AG04450 (cell line): ENCODE results near the gene ANKRD28. TPM values are rescaled to one million over a fixed set of nuclear protein-coding genes. Genes with fewer than 3 reads are reported as not detected.
A peak's percentile ranks its signal among the peaks of the same experiment; 100 is the strongest.

Experiments used
- CTCF ChIA-PET: fragments of 300-600, 350-600 bp; formaldehyde crosslinking; extraction: SDS; loops from one replicate; lab custom pipeline; 2022; ENCODE audit warnings: antibody characterized with exemption, inconsistent platforms; lab: Charles Lee
- POLR2A ChIA-PET: fragments of 350-600 bp; formaldehyde crosslinking; extraction: SDS; loops from one replicate; lab custom pipeline; 2021; ENCODE audit warnings: antibody characterized with exemption, inconsistent platforms; lab: Yijun Ruan, JAX
- DNase-seq: peaks from one replicate; pipeline ENCODE4 v3.0.0-alpha.2; 2011; ENCODE audit warnings: low read depth, low spot score
- H3K27ac ChIP-seq: one replicate; pipeline ENCODE4 v1.5.1; 2012; ENCODE audit warnings: low read depth, low read length, control low read depth
- H3K27me3 ChIP-seq: one replicate; pipeline ENCODE4 v1.6.0; 2012; ENCODE audit warnings: low read length; ENCODE audit not compliant: control insufficient read depth, insufficient read depth
- H3K4me3 ChIP-seq: 2 replicates; pipeline ENCODE4 v1.5.1; 2011; ENCODE audit warnings: mild to moderate bottlenecking, low read depth, low read length, control low read depth
- H3K9me3 ChIP-seq: 2 replicates; pipeline ENCODE4 v1.5.1; 2012; ENCODE audit warnings: low read length; ENCODE audit not compliant: control insufficient read depth, insufficient read depth
- CTCF ChIP-seq: IDR thresholded peaks from 2 replicates; pipeline ENCODE4 v1.5.1; 2011; ENCODE audit warnings: low read depth, low read length, control low read depth, inconsistent platforms
- polyA plus RNA-seq: library from polyadenylated mRNA; depleted of rRNA; stranded (reverse); fragments of >200 nt; gene quantifications from 2 replicates; pipeline ENCODE4 v1.2.3, GENCODE V29; 2011

Gene ANKRD28
- polyA plus RNA-seq, 1 experiment, result 134 TPM

GRCh38 chr3:15768421-15769255 lies 29.1 kb downstream of the ANKRD28 start:
- Histone ChIP-seq H3K27me3 (no peaks in the 10 kb centered on the region), H3K27ac (peak overlapping the region; percentile 21), H3K9me3 (no peaks in the 10 kb centered on the region; the same call in 1 of the 2 replicates), H3K4me3 (no peak overlapping the region)
- POLR2A ChIA-PET, result interaction anchor here (1.1 to 1.3 kb wide), 3 partner anchors 9 to 29 kb away, joined by 3 to 5 read pairs (median 5); partner anchors contain the start of gene ANKRD28
- CTCF ChIA-PET, result interaction anchor here (0.6 to 1.0 kb wide), 2 partner anchors 9 to 1565 kb away, joined by 3 read pairs; no protein-coding TSS in a partner anchor
- DNase-seq, result peak; percentile 82
- TF ChIP-seq CTCF, result no peak

GRCh38 chr3:15766406-15766805 lies 31.4 kb downstream of the ANKRD28 start:
- no peak overlapping the region for H3K27ac ChIP-seq
- no peak for DNase-seq
- H3K27me3 ChIP-seq, result no peaks in the 10 kb centered on the region
- TF ChIP-seq CTCF, result no peak
- CTCF ChIA-PET, result no interaction called here
- no peak overlapping the region for H3K4me3 ChIP-seq
- POLR2A ChIA-PET, result no interaction called here
- no peaks in the 10 kb centered on the region for H3K9me3 ChIP-seq

- Histone ChIP-seq H3K27ac (no peak overlapping the region), H3K9me3 (no peaks in the 10 kb centered on the region), H3K4me3 (no peak overlapping the region), H3K27me3 (no peaks in the 10 kb centered on the region)
- DNase-seq, result no peak
- TF ChIP-seq CTCF, result no peak
- ChIA-PET CTCF (no interaction called here), POLR2A (no interaction called here)
Measured at GRCh38 chr3:15758295-15758694, 39.5 kb downstream of the ANKRD28 start.

- DNase-seq, result no peak
- H3K9me3 ChIP-seq, result no peaks in the 10 kb centered on the region
- H3K27me3 ChIP-seq, result no peaks in the 10 kb centered on the region
- no peak for TF ChIP-seq CTCF
- H3K27ac ChIP-seq, result no peak overlapping the region
- ChIA-PET CTCF (no interaction called here), POLR2A (no interaction called here)
- no peak overlapping the region for H3K4me3 ChIP-seq
Measured at GRCh38 chr3:15757824-15758223, 40.0 kb downstream of the ANKRD28 start.

GRCh38 chr3:15756505-15756904 lies 41.3 kb downstream of the ANKRD28 start:
- Histone ChIP-seq H3K4me3 (no peak overlapping the region), H3K27me3 (no peaks in the 10 kb centered on the region), H3K27ac (no peak overlapping the region), H3K9me3 (no peaks in the 10 kb centered on the region)
- DNase-seq, result no peak
- ChIA-PET POLR2A (no interaction called here), CTCF (no interaction called here)
- TF ChIP-seq CTCF, result no peak
